ENCODE measurements around the gene NUP188. TPM values are rescaled to one million over a fixed set of nuclear protein-coding genes. Genes with fewer than 3 reads are reported as not detected.
"Not testable (repeated sequence)": the region's sequence is repeated elsewhere in the genome, so short reads cannot be mapped to it uniquely, and the experiment has no call there.

Gene NUP188
- polyA plus RNA-seq, 1 donor (not counting 4 experiments of a cell fraction or from before 2014, with no cell fraction given) = 31.1 TPM

- no peaks in the 10 kb centered on the region for H3K9me1 ChIP-seq (ENCODE audit: control insufficient read depth, extremely low read depth, insufficient read depth, low read length)
- FAIRE-seq = no peak
- H3K4me2 ChIP-seq (ENCODE audit: control insufficient read depth, extremely low read depth, insufficient read depth, low read depth, low read length) = no peak overlapping the region
- H3K4me1 ChIP-seq (ENCODE audit: control insufficient read depth, extremely low read depth, insufficient read depth, low read length) = peaks cover 11% of the 10 kb centered on the region
- H3K4me3 ChIP-seq (ENCODE audit: control insufficient read depth in 2 of 3, extremely low read depth in 1 of 3, insufficient read depth in 2 of 3, low read depth in 1 of 3, low read length in 3 of 3) = no peak overlapping the region
- peaks cover 3% of the 10 kb centered on the region for H4K20me1 ChIP-seq (ENCODE audit: control insufficient read depth, extremely low read depth, insufficient read depth, low read length)
- no peak overlapping the region for H3K27ac ChIP-seq (ENCODE audit: control insufficient read depth, insufficient read depth, low read length)
- no peak for DNase-seq (ENCODE audit: low read depth, low spot score)
- H3K36me3 ChIP-seq (ENCODE audit: control insufficient read depth in 2 of 2, extremely low read depth in 1 of 2, insufficient read depth in 2 of 2, low read length in 2 of 2) = peaks cover 43 to 59% of the 10 kb centered on the region in 2 experiments
- no peak overlapping the region for H3K9ac ChIP-seq (ENCODE audit: control insufficient read depth, extremely low read depth, insufficient read depth, low read length)
- H3K79me2 ChIP-seq (ENCODE audit: control insufficient read depth, insufficient read depth, low read length) = no peaks in the 10 kb centered on the region
- H3K9me3 ChIP-seq (ENCODE audit: control insufficient read depth, low read depth, low read length) = no peaks in the 10 kb centered on the region
- H2AFZ ChIP-seq (ENCODE audit: control insufficient read depth, low read length) = no peak overlapping the region
- TF ChIP-seq, protein P1, sequence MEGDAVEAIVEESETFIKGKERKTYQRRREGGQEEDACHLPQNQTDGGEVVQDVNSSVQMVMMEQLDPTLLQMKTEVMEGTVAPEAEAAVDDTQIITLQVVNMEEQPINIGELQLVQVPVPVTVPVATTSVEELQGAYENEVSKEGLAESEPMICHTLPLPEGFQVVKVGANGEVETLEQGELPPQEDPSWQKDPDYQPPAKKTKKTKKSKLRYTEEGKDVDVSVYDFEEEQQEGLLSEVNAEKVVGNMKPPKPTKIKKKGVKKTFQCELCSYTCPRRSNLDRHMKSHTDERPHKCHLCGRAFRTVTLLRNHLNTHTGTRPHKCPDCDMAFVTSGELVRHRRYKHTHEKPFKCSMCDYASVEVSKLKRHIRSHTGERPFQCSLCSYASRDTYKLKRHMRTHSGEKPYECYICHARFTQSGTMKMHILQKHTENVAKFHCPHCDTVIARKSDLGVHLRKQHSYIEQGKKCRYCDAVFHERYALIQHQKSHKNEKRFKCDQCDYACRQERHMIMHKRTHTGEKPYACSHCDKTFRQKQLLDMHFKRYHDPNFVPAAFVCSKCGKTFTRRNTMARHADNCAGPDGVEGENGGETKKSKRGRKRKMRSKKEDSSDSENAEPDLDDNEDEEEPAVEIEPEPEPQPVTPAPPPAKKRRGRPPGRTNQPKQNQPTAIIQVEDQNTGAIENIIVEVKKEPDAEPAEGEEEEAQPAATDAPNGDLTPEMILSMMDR (optimal IDR thresholded peaks at IDR 0.05 in 1 of 3, IDR thresholded peaks at IDR 0.05 in 1 of 3, conservative IDR thresholded peaks at IDR 0.05 in 1 of 3; ENCODE audit: extremely low read depth in 1 of 3, insufficient read depth in 2 of 3, low read length in 3 of 3) = no peak
- no peak for TF ChIP-seq EZH2 (IDR thresholded peaks at IDR 0.05; ENCODE audit: low read length)
- no peaks in the 10 kb centered on the region for H3K27me3 ChIP-seq (ENCODE audit: control insufficient read depth, extremely low read depth, insufficient read depth, low read length)
- dilution Hi-C loops (cut with MboI; ENCODE audit: extremely low pct_ligation_motif_present, low sequenced_read_pairs) = no loop called here
These were observed 55.5 kb downstream of the NUP188 start for GRCh38 chr9:129002992-129003391.

DNA sequence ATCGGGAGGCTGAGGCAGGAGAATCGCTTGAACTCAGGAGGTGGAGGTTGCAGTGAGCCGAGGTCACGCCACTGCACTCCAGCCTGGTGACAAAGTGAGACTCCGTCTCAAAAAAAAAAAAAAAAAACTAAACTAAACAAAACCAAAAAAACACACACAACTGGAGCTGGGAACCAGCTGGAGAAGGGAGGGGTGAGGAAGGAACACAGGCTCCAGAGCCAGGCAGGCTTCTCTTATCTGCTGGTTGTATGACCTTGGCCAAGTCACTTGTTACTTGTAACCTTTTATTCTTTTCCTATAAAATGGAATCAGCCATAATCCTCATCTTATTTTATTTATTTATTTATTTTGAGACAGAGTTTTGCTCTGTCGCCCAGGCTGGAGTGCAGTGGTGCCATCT, 56.7 kb downstream of the NUP188 start:
- H3K4me1 ChIP-seq (ENCODE audit: control insufficient read depth, extremely low read depth, insufficient read depth, low read length); H3K27me3 ChIP-seq (ENCODE audit: control insufficient read depth, extremely low read depth, insufficient read depth, low read length); dilution Hi-C loops (cut with MboI; ENCODE audit: extremely low pct_ligation_motif_present, low sequenced_read_pairs); H3K27ac ChIP-seq (ENCODE audit: control insufficient read depth, insufficient read depth, low read length); H3K4me2 ChIP-seq (ENCODE audit: control insufficient read depth, extremely low read depth, insufficient read depth, low read depth, low read length); H4K20me1 ChIP-seq (ENCODE audit: control insufficient read depth, extremely low read depth, insufficient read depth, low read length); H3K79me2 ChIP-seq (ENCODE audit: control insufficient read depth, insufficient read depth, low read length); DNase-seq (ENCODE audit: low read depth, low spot score); FAIRE-seq; H2AFZ ChIP-seq (ENCODE audit: control insufficient read depth, low read length); H3K9me1 ChIP-seq (ENCODE audit: control insufficient read depth, extremely low read depth, insufficient read depth, low read length); H3K9ac ChIP-seq (ENCODE audit: control insufficient read depth, extremely low read depth, insufficient read depth, low read length); H3K4me3 ChIP-seq (ENCODE audit: control insufficient read depth in 2 of 3, extremely low read depth in 1 of 3, insufficient read depth in 2 of 3, low read depth in 1 of 3, low read length in 3 of 3); H3K9me3 ChIP-seq (ENCODE audit: control insufficient read depth, low read depth, low read length): not testable (repeated sequence)
- H3K36me3 ChIP-seq (ENCODE audit: control insufficient read depth in 2 of 2, extremely low read depth in 1 of 2, insufficient read depth in 2 of 2, low read length in 2 of 2) = peaks cover 42 to 54% of the 10 kb centered on the region in 2 experiments

DNA sequence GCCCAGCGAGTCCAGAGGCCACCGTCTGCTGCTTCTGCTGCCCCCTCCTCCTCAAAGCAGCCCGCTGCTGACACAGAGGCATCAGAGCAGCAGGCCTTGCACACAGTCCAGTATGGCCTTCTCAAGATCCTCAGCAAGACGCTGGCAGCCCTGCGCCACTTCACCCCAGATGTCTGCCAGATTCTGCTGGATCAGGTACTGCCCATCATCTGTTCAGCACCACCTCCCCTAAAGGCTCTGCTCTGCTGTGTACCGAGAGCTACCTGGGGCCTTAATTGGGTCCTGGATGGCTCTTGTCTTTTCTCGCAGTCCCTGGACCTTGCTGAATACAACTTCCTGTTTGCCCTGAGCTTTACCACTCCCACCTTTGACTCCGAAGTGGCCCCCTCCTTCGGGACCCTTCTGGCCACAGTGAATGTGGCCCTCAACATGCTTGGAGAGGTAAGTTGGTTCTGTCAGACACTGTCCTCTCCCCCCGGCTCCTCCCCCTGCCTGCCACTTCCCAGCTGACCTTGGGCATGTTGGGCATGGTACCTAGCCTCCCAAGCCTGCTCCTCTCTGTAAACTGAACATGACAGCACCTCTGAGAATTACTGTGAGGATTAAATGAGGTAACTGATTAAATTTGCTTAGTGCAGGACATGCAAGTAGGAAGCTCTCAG, 58.0 kb downstream of the NUP188 start:
- peaks cover 41 to 48% of the 10 kb centered on the region in 2 experiments for H3K36me3 ChIP-seq (ENCODE audit: control insufficient read depth in 2 of 2, extremely low read depth in 1 of 2, insufficient read depth in 2 of 2, low read length in 2 of 2)
- TF ChIP-seq, protein P1 (optimal IDR thresholded peaks at IDR 0.05 in 1 of 3, IDR thresholded peaks at IDR 0.05 in 1 of 3, conservative IDR thresholded peaks at IDR 0.05 in 1 of 3; ENCODE audit: extremely low read depth in 1 of 3, insufficient read depth in 2 of 3, low read length in 3 of 3) = no peak
- no peak for TF ChIP-seq EZH2 (IDR thresholded peaks at IDR 0.05; ENCODE audit: low read length)
- FAIRE-seq (no peak), DNase-seq (ENCODE audit: low read depth, low spot score) (no peak)
- dilution Hi-C loops (cut with MboI; ENCODE audit: extremely low pct_ligation_motif_present, low sequenced_read_pairs) = no loop called here
- no peak overlapping the region for H3K4me2 ChIP-seq (ENCODE audit: control insufficient read depth, extremely low read depth, insufficient read depth, low read depth, low read length)
- H3K9ac ChIP-seq (ENCODE audit: control insufficient read depth, extremely low read depth, insufficient read depth, low read length) = no peak overlapping the region
- no peaks in the 10 kb centered on the region for H3K9me3 ChIP-seq (ENCODE audit: control insufficient read depth, low read depth, low read length)
- H4K20me1 ChIP-seq (ENCODE audit: control insufficient read depth, extremely low read depth, insufficient read depth, low read length) = peaks cover 3% of the 10 kb centered on the region
- no peak overlapping the region for H3K27ac ChIP-seq (ENCODE audit: control insufficient read depth, insufficient read depth, low read length)
- H2AFZ ChIP-seq (ENCODE audit: control insufficient read depth, low read length) = no peak overlapping the region
- H3K9me1 ChIP-seq (ENCODE audit: control insufficient read depth, extremely low read depth, insufficient read depth, low read length) = no peaks in the 10 kb centered on the region
- H3K4me1 ChIP-seq (ENCODE audit: control insufficient read depth, extremely low read depth, insufficient read depth, low read length) = peaks cover 5% of the 10 kb centered on the region
- H3K27me3 ChIP-seq (ENCODE audit: control insufficient read depth, extremely low read depth, insufficient read depth, low read length) = no peaks in the 10 kb centered on the region
- no peak overlapping the region for H3K4me3 ChIP-seq (ENCODE audit: control insufficient read depth in 2 of 3, extremely low read depth in 1 of 3, insufficient read depth in 2 of 3, low read depth in 1 of 3, low read length in 3 of 3)
- no peaks in the 10 kb centered on the region for H3K79me2 ChIP-seq (ENCODE audit: control insufficient read depth, insufficient read depth, low read length)
